ENCODE results near the gene STAT1.

DNA sequence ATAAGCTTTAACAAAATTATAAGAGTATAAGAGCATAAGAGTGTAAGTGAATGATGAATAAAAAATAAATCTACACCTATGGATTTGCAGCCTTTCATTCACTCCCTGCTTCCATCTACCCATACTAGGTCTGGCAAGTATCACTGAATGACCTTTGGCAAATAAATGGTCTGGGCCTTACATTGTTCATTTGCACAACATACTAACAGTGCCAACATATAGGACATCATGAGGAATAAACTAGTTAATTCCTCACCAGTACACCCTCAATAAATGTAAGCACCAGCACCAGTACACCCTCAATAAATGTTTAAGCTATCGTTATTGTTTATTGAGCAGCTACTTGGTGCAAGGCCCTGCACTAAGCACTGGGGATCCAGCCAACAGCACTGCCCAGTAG, 26.9 kb downstream of the STAT1 start:
- TF ChIP-seq BCL11A (IDR thresholded peaks at IDR 0.05; ENCODE audit: low read depth, low read length) (no peak), BHLHE40 (IDR thresholded peaks at IDR 0.05; ENCODE audit: borderline replicate concordance in 1 of 2, low read depth in 2 of 2, low read length in 1 of 2) (no peak)

Data from GM12878 (cell line).